GM21529 (cell line): ENCODE results near the gene DNAJB11.
"Not testable (repeated sequence)": the region's sequence is repeated elsewhere in the genome, so short reads cannot be mapped to it uniquely, and the experiment has no call there.

ENCODE experiments used
- ATAC-seq: cut with Tn5 transposase; IDR thresholded peaks from one replicate; pipeline ENCODE4 v1.9.1; 2021; ENCODE audit not compliant: unreplicated experiment

Gene DNAJB11

GRCh38 chr3:186617036-186617946, 46.8 kb downstream of the DNAJB11 start:
- peak; percentile 95 for ATAC-seq

GRCh38 chr3:186618318-186618938, 47.9 kb downstream of the DNAJB11 start:
- ATAC-seq: no peak

DNA sequence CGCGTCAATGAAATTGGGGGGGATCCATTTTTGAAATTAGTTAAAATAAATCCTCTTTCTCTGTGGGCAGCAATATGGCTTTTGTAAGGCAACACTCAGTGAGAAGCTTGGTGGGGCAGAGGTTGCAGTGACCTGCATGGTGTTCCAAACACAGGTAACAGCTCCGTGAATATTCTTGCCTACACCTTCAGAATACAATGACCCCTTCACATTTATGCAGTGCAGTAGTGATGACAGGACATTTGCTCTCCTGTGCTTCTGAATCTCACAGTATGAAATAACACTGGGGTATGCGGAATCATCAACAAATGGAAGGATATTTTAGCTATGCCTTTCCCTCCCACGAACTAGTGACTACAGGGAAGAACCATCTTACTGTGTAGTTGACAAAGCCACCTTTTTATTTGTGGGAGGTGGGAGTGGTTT, 49.3 kb downstream of the DNAJB11 start:
- ATAC-seq: no peak

GRCh38 chr3:186620213-186621092, 49.9 kb downstream of the DNAJB11 start:
- no peak for ATAC-seq

DNA sequence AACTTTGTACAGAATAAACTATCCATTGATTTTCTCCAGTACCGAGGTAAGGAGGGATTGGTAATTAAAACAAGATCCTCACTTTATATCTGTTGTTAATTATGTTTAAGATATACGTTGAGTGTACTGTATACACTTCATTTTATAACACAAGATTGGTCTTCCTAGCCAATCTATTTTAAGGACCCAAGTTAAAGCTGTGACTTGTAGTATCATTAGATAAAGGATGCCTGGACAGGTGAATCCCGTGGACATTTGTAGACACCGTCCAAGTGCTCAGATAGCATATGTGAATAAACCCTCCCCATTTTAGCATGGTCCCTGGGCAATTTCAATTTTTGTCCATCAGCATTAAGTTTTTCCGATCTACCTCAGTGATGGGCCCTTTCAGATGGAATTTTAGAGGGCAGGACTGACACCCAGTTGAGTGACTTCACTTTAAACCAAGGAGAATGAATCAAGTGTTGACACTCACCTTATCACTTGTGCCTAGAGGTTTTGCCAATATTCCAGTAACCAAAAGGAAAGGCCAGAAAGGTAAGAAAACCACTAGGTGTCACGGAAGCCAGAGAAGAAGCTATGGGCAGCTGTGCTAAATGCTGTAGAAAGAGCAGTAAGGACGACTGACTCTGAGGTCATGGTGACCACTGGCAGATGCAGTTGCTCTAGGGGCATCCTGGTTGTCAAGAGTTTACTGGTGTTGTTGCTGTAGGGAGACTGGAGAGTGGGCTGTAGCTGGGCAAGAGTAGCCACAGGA, 51.6 kb downstream of the DNAJB11 start:
- no peak for ATAC-seq

DNA sequence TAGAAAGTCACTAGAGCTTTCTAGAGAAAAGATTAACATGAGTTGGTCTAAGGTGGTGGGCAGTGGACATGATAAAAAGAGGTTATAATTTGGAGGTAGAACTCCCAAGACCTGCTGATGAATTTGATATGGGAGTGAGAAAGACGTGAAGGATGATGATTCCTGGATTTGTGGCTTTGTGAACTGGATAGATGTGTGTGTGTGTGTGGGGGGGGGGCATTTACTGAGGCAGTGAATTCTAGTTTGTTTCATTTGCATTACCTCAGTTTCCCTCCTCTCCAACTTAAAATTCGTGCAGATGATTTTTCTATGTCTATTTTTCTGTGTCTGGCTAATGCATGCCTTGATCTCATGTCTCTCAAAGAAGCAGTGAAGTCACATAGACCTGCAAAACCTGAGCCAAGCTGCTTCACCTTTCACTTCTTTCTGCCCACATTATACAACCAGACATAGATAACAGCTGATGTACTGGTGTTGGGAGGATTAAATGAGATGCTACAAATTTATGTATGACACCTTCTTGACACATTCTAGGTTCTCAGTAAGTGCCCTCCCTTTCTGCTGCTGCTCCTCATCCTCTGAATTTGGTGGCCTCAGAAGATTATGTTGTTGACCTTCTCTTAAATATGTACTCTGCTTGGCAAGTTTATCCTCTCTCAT, 52.3 kb downstream of the DNAJB11 start:
- ATAC-seq: no peak

DNA sequence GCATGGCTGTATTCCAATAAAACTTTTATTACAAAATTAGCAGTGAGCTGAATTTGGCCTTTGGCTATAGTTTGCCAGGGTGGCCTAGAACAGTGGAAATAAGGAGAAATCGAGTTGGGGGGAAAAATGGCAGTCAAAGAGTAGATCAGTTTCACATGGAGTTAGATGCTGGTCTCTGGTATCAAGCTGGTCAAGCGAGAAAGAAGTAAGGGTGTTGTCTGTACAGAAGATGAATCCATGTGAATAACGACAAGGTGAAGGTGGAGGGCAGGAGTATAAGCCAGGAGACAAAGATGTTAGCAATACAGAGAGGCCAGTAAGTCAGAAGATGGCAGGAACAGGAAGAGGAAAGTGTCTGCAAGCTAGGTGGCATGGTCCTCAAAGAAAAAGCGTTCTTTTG, 54.1 kb downstream of the DNAJB11 start:
- no peak for ATAC-seq

DNA sequence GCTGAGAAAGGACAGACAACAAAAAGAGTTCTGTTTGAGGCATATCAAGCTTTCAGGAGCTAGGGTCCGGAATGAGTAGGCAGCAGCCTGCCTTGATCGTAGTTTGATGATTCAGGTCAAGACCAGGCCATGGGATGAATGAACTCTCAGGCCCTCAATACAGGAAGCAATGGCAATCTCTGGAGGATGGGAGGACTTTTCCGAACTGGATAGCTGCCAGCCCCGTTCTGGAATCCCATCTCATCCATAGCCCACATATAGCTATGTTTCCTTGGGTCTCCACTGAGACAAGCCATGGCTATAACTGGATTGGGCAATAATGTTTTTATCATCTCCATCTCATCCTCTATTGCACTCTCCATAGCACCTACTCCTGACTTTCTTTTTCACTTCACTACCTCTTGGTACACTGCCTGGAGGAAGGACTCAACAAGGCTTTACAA, 55.1 kb downstream of the DNAJB11 start:
- ATAC-seq: no peak

- ATAC-seq: no peak
Observed at GRCh38 chr3:186626254-186626847, 55.8 kb downstream of the DNAJB11 start.

- no peak for ATAC-seq
Observed at GRCh38 chr3:186627852-186628414, 57.4 kb downstream of the DNAJB11 start.

DNA sequence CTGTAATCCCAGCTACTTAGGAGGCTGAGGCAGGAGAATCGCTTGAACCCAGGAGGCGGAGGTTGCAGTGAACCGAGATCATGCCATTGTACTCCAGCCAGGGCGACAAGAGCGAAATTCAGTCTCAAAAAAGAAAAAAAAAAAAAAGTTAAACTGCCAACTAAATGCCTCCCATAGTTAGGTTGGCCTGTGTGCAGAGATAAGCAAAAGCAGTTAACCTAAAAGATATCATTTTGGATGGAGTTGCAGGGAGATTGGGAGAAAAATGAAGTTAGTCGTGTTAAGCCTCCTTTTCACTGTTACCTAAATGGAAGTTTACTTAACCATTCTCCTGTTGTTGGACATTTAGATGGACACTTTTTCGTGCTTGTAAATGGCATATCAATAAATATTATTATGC, 58.2 kb downstream of the DNAJB11 start:
- no peak for ATAC-seq

DNA sequence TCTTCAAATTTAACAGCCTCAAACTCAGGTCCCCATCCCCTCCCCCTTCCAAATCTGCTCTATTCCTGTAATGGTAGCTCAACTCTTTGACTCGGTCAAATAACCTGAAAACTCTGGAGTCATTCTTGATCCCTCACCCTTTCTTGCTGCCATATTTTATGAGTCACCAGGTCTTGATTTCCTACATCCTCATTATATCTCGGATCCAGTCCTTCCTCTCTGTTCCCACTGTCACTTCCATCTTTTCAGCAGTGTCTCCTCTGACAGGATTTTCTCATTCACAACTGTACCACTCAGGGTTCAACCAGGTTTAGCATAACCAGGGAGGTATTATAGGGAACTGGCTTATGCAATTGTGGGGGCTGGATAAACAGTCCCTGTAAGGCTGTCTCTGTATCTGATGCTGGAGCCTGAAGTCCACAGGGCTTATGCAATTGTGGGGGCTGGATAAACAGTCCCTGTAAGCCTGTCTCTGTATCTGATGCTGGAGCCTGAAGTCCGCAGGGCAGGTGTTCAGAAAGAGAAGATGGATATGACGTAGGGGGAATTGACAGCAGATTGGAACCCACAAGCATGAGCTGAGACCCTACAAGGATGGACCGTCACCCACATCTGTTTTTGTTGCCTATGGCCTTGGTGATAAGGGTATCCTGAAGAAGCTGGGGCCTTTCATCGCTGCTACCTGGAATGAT, 60.6 kb downstream of the DNAJB11 start:
- no peak for ATAC-seq

GRCh38 chr3:186633481-186633880, 63.0 kb downstream of the DNAJB11 start:
- ATAC-seq: no peak

- not testable (repeated sequence) for ATAC-seq
Observed at GRCh38 chr3:186634207-186634606, 63.7 kb downstream of the DNAJB11 start.
